H1 (cell line): ENCODE results near the gene CAV1.

Source experiments
- CREB1 ChIP-seq: IDR thresholded peaks from 2 replicates; pipeline ENCODE4 v1.6.1; 2012; ENCODE audit warnings: inconsistent platforms
- EP300 ChIP-seq, 2 experiments: IDR thresholded peaks; 1 replicate in 1 of 2; 2 replicates in 1 of 2; pipeline ENCODE4 v1.6.1; 2011 to 2012; ENCODE audit warnings: low read depth in 2 of 2, low read length in 2 of 2, mild to moderate bottlenecking in 2 of 2, borderline replicate concordance in 1 of 2, inconsistent platforms in 1 of 2, moderate library complexity in 1 of 2
- JUN ChIP-seq: IDR thresholded peaks from 2 replicates; pipeline ENCODE4 v1.6.1; 2011; ENCODE audit warnings: low read depth, mild to moderate bottlenecking, improper control_type of control experiment, low read length
- PHF8 ChIP-seq: fragments of 200-600 bp; sonication (generic); conservative IDR thresholded peaks from 2 replicates; pipeline ENCODE4 v1.7.1; 2012; ENCODE audit warnings: low read depth, mild to moderate bottlenecking, inconsistent platforms, low read length, moderate library complexity
- POLR2AphosphoS5 ChIP-seq: IDR thresholded peaks from 2 replicates; pipeline ENCODE4 v1.6.1; 2011; ENCODE audit warnings: low read depth, low read length
- YY1 ChIP-seq: IDR thresholded peaks from 2 replicates; pipeline ENCODE4 v1.6.1; 2011; ENCODE audit warnings: low read depth, mild to moderate bottlenecking, low read length
- ZNF274 ChIP-seq: IDR thresholded peaks from 2 replicates; pipeline ENCODE4 v1.7.0; 2012; ENCODE audit warnings: low read length, borderline replicate concordance; ENCODE audit errors: extremely low read depth
- TF ChIP-seq, protein P1 (sequence below), 3 experiments: IDR thresholded peaks; 1 replicate in 2 of 3; 2 replicates in 1 of 3; pipeline versions ENCODE4 v1.5.1 to v1.6.1; 2011; ENCODE audit warnings: low read length in 3 of 3, mild to moderate bottlenecking in 3 of 3, inconsistent platforms in 2 of 3, low read depth in 1 of 3, moderate library complexity in 1 of 3; ENCODE audit not compliant: insufficient read depth in 1 of 3; ENCODE audit errors: control extremely low read depth in 1 of 3
- TF ChIP-seq, protein P2 (sequence below): IDR thresholded peaks from 2 replicates; pipeline ENCODE4 v1.6.1; 2011; ENCODE audit warnings: low read length, improper control_type of control experiment

DNA sequence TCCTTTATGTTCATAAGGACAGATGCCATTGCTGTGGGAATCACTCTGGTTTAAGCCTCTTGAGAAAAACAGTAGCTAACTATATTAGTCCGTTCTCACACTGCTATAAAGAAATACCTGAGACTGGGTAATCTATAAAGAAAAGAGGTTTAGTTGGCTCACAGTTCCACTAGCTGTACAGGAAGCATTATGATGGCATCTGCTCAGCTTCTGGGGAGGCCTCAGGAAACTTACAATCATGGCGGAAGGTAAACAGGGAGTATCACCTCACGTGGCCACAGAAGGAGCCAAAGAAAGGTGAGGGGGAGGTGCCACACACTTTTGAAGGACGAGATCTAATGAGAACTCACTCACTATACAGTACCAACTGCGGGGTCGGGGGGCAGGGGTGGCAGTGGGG, 28.2 kb upstream of the CAV1 start:
- TF ChIP-seq JUN (no peak), PHF8 (no peak), POLR2AphosphoS5 (no peak), EP300 (IDR thresholded peaks at IDR 0.05; ENCODE audit: borderline replicate concordance in 1 of 2, low read depth in 2 of 2, low read length in 2 of 2) (no peak), YY1 (no peak), CREB1 (no peak), ZNF274 (no peak)
- TF ChIP-seq, protein P1, sequence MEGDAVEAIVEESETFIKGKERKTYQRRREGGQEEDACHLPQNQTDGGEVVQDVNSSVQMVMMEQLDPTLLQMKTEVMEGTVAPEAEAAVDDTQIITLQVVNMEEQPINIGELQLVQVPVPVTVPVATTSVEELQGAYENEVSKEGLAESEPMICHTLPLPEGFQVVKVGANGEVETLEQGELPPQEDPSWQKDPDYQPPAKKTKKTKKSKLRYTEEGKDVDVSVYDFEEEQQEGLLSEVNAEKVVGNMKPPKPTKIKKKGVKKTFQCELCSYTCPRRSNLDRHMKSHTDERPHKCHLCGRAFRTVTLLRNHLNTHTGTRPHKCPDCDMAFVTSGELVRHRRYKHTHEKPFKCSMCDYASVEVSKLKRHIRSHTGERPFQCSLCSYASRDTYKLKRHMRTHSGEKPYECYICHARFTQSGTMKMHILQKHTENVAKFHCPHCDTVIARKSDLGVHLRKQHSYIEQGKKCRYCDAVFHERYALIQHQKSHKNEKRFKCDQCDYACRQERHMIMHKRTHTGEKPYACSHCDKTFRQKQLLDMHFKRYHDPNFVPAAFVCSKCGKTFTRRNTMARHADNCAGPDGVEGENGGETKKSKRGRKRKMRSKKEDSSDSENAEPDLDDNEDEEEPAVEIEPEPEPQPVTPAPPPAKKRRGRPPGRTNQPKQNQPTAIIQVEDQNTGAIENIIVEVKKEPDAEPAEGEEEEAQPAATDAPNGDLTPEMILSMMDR (IDR thresholded peaks at IDR 0.05; ENCODE audit: control extremely low read depth in 1 of 3, insufficient read depth in 1 of 3, low read depth in 1 of 3, low read length in 3 of 3) = no peak
- TF ChIP-seq, protein P2, sequence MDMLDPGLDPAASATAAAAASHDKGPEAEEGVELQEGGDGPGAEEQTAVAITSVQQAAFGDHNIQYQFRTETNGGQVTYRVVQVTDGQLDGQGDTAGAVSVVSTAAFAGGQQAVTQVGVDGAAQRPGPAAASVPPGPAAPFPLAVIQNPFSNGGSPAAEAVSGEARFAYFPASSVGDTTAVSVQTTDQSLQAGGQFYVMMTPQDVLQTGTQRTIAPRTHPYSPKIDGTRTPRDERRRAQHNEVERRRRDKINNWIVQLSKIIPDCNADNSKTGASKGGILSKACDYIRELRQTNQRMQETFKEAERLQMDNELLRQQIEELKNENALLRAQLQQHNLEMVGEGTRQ = no peak
